Measurements from ENCODE around the gene NELFB.
A peak's percentile ranks its signal among the peaks of the same experiment; 100 is the strongest.

Gene NELFB

DNA sequence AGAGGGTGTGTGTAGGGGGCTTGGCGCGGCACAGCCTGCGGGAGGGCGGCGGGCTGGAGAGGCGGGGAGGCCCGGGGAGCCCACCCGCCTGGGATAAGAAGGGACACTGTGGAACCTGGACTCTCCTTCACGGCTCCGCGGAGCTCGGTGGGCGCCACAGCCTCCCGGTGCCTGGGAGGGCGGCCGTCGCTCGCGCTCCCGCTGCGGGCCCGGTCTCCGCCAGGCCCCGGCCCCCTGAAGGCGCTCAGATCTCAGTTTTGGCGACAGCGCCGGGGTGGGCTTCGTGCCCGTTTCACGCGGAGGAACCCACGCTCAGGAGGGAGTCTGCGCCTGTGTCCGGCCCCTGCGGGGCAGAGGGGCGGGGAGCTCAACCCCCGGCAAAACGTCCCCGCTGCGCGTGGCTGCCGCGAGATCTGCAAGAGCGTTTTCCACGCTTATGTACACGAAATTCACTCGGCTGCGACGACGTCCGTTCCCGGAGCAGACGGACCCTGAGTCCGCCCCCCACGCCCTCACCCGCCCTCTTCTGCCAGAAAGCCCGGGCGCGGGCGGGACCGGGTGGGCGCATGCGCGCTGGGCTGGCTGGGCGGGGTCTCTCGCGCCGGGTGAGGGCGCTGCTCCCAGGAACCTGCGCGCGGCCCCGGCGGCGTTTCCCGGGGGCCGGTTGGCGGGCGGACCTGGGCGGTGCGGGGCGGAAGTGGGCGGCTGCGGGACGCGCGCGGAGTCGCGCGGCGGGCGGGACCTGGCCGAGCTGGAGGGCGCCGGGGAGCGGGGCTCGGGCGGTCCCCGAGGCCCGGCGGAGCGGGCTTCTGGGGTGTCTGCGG lies at the start of gene NELFB:
Gene NELFB, plus strand, starts transcription at position 704 of the 824 bp plus-strand sequence.
- peak; percentile 99 for DNase-seq

GRCh38 chr9:137206602-137207001 lies 48.5 kb upstream of the NELFB start:
- no peak for DNase-seq

DNA sequence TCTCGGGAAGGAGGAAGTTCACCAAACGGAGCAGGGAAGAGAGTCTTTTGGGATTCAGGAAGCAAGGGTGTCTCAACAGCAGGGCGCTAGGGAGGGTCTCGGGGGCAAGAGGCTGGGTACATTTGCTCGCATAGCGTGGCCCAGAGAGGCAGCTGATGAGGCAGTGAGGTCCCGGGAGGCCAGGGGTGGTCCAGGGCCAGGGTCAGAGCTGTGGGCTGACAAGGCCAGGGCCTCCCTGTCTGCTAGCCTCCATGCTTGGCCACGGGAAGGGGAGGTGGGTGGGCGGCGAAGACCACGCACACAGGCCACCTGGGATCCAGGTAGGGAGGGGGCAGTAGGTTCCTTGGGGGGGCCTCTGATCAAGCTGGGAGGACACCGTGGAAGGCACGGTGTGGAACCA lies 43.6 kb upstream of the NELFB start:
- no peak for DNase-seq

- no peak for DNase-seq
These were observed 42.6 kb upstream of the NELFB start for GRCh38 chr9:137212520-137212919.

DNA sequence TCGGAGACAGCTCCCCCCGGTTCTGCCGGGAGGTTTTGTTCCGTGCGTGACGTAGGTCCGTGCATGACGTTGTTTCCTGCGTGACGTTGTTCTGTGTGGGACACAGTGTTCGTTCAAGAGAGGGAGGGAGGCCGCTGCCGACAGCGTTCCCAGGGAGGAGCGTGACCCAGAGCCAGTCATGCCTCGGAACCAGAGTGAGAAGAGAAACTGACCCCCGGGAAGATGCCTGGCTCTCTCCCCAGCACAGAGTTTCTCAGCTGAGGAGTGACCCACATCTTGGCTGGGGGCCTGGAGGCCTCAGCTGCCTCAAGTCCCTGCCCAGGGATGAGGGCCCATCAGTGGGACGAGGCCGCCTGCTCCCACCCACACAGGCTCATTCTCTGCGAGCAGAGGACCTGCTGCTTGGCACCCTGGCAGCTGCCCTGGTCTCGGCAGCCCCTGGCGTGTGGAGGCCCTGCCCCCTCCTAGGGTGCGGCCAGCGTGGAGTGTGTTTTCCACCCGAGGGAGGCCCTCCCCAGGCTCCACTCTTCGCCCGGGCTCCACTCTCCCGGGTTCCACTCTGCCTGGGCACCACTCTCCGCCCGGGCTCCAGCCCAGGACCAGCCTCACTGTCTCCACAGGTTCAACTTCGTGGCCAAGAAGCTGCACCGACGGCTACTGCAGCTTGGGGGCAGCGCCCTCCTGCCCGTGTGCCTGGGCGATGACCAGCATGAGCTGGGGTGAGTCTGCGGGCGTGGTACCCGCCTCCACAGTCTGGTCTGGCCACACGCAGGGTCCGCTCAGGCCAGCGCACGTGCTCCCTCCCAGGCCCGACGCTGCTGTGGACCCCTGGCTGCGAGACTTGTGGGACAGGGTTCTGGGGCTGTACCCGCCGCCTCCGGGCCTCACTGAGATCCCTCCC lies 41.7 kb upstream of the NELFB start:
- DNase-seq: no peak

DNA sequence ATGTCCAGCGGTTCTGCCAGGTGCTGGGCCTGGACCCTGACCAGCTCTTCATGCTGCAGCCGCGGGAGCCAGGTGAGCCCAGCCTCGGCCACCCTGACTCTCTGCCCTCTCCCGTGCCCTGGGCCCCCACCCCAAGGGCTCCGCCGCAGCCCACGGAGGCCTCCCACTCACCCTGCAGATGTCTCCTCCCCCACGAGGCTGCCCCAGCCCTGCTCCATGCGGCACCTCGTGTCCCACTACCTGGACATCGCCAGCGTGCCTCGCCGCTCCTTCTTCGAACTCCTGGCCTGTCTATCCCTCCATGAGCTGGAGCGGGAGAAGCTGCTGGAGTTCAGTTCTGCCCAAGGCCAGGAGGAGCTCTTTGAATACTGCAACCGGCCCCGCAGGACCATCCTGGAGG lies 40.5 kb upstream of the NELFB start:
- no peak for DNase-seq

GRCh38 chr9:137215196-137215986 lies 39.7 kb upstream of the NELFB start:
- DNase-seq: no peak

GRCh38 chr9:137216188-137216965 lies 38.8 kb upstream of the NELFB start:
- no peak for DNase-seq

GRCh38 chr9:137217276-137218211 lies 37.6 kb upstream of the NELFB start:
- DNase-seq: no peak

GRCh38 chr9:137218212-137218753 lies 36.8 kb upstream of the NELFB start:
- DNase-seq: no peak

GRCh38 chr9:137218754-137219271 lies 36.3 kb upstream of the NELFB start:
- no peak for DNase-seq

DNA sequence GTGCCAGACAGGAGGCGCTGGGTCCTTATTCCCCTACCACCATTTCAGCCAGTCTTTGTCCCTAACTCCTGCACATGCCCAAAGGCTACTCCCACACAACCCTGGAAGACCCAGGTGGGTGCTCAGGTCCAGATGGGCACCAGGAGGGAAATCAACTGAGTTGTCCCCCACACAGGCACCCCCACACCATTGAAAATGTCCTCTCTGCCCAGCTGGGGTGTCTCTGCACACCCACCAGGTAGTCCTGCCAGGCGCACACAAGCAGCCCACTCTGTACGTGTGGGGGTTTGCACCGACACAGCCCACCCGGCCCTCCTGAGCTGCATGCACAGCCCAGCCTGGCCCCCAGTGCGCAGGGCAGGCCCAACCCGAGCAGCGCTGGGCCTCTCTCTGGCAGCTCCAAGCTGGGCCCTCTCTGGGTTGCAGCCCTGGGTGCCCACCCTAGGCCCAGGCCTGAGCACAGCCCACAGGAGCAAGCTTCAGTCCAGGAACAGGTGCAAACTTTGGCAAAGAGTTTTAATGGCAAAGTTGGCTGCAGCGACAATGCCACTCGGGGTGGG lies 35.3 kb upstream of the NELFB start:
- no peak for DNase-seq

GRCh38 chr9:137220317-137221094 lies 34.6 kb upstream of the NELFB start:
- DNase-seq: no peak

DNA sequence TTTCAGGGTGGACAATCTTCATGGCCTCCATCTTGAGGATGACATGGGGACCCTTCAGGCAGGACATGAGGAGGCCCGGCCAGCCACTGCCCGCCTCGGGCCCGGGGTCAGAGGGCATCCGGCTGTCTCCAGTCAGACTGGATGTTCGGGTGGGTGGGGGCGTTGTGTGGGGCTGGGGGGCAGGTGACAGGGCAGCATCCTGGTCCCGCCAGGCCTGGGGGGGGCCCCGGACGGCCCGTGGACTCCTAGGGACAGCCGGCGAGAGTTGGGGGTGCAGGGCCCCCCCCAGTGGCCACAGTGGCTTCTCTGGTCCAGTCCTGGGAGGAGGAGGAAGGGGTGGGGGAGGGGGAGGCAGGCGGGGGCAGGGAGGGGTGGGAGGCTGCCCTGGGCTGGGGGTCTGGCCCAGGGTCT lies 34.0 kb upstream of the NELFB start:
- DNase-seq: no peak

GRCh38 chr9:137221506-137222111 lies 33.5 kb upstream of the NELFB start:
- no peak for DNase-seq

DNA sequence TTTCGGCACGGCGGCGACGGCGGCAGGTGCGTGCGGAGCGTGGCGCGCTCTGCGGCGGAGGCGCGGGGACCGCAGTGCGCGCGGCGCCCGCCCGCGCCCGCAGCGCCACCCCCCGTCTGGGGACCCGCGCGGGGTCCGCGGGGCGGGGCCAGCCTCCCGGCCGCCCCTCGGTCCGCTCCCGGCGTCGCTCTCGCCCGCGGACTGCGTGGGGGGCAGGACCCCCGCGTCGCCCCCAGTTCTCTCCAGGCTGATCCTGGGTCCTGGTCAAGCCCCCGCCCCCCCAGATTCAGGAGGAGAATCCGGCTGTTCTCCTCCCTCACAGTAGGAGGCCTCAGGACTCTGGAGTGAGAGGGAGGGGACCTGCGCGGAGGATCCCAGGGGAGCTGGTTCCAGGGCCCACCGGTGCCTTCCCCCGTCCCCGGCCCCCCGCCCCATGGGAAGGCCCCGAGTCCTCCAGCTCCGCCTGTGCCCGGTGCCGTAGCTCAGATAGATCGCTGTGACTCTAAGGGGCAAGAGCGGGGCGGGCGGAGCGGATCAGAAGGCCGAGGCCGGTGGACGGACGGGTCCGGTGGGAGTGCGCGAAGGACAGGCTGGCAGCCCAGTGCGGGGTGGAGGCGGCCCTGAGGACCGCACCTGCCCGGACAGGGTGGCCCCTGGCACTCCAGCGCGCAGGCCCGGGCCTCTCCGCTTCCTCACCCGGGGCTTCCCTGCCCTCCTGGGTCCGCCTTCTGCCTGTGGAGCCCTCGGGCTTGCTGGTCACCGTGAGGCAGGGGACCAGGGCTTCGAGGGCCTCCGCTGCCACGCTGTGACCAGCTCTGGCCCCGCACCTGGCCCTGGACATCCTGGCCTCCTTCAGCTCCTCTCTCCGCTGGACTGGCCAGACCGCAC lies 32.7 kb upstream of the NELFB start, which contains the start of gene RNF208:
Gene RNF208, minus strand, starts transcription at position 51 of the 888 bp plus-strand sequence. CDS start 1,028 bp downstream, outside the sequence.
- peak; percentile 46 for DNase-seq
